ENCODE data around the gene STRAP. TPM values are rescaled to one million over a fixed set of nuclear protein-coding genes. Genes with fewer than 3 reads are reported as not detected.

The STRAP gene
- total RNA-seq, 1 experiment from 2014 or later = 210 TPM

DNA sequence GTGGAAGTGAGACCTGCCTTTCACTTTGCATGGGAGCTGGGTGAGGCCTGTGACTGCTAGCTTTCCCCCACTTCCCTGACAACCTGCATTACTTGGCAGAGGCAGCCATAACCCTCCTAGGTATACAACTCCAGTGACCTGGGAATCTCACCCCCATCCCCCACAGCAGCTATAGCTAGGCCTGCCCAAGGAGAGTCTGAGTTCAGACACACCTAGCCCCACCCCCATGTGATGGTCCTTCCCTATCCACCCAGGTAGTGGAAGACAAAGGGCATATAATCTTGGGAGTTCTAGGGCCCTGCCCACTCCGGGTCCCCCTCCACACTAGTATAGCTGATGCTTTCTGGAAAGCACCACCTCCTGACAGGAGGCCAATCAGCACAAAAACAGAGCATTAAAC lies 6.3 kb upstream of the STRAP start:
- H3K4me1 ChIP-seq (ENCODE audit: insufficient read depth, low read length) = no peaks in the 10 kb centered on the region
- no peak overlapping the region for H3K14ac ChIP-seq (ENCODE audit: insufficient read depth, low read length)
- no peak overlapping the region for H2BK20ac ChIP-seq (ENCODE audit: low read depth, low read length, poor library complexity, severe bottlenecking)
- H3K27me3 ChIP-seq (ENCODE audit: insufficient read depth, low read length) = no peaks in the 10 kb centered on the region; the same call in 1 of the 2 replicates
- H3K79me2 ChIP-seq (ENCODE audit: insufficient read depth, low read length) = no peaks in the 10 kb centered on the region
- H3K4me3 Mint-ChIP-seq = no peak overlapping the region
- H3K18ac ChIP-seq (ENCODE audit: insufficient read length, low read depth, low read length) = no peak overlapping the region
- H2BK120ac ChIP-seq (ENCODE audit: low read depth, low read length, poor library complexity, severe bottlenecking) = no peak overlapping the region
- H3K36me3 Mint-ChIP-seq (ENCODE audit: insufficient read depth in 1 of 3, low read depth in 3 of 3) = peaks cover 0 to 5% (median 4%) of the 10 kb centered on the region in 3 experiments; a peak in 5 of 7 replicates
- no peak overlapping the region for H2BK5ac ChIP-seq (ENCODE audit: insufficient read length, low read length)
- H3K4me2 ChIP-seq (ENCODE audit: insufficient read depth, insufficient read length, low read length) = no peak overlapping the region
- no peaks in the 10 kb centered on the region for H3K23me2 ChIP-seq (ENCODE audit: insufficient read length, low read depth, low read length, poor library complexity, severe bottlenecking)
- peaks cover 17 to 22% of the 10 kb centered on the region in 2 experiments for H3K4me1 Mint-ChIP-seq
- H3K9me3 Mint-ChIP-seq = no peaks in the 10 kb centered on the region
- no peak overlapping the region for H4K8ac ChIP-seq (replicated peaks; ENCODE audit: insufficient read length, low read depth, low read length)
- no peak overlapping the region for H3K27ac ChIP-seq (ENCODE audit: insufficient read length, low read depth, low read length)
- no peak for DNase-seq
- H2AK5ac ChIP-seq (ENCODE audit: insufficient read length, low read length) = no peak overlapping the region
- no peak overlapping the region for H3K9ac ChIP-seq (ENCODE audit: extremely low read depth, insufficient read length, low read length)
- H3K4ac ChIP-seq (ENCODE audit: low read depth, low read length) = no peak overlapping the region
- no peak overlapping the region for H3T11ph ChIP-seq (ENCODE audit: low read length)
- H2AFZ ChIP-seq (ENCODE audit: low read length) = no peak overlapping the region
- no peak overlapping the region for H4K5ac ChIP-seq (ENCODE audit: insufficient read length, low read depth, low read length)
- no peak overlapping the region for H4K91ac ChIP-seq (ENCODE audit: insufficient read length, low read depth, low read length)
- no peak for TF ChIP-seq CTCF (conservative IDR thresholded peaks at IDR 0.05)
- H2BK12ac ChIP-seq (ENCODE audit: insufficient read length, low read depth, low read length) = no peak overlapping the region
- no peak overlapping the region for H2BK15ac ChIP-seq (ENCODE audit: low read depth, low read length)
- no peaks in the 10 kb centered on the region for H3K27me3 Mint-ChIP-seq (ENCODE audit: low read depth)
- H3K23ac ChIP-seq (ENCODE audit: insufficient read length, low read depth, low read length) = no peak overlapping the region
- no peak overlapping the region for H3K56ac ChIP-seq (ENCODE audit: insufficient read length, low read depth, low read length)
- no peaks in the 10 kb centered on the region for H3K79me1 ChIP-seq (ENCODE audit: insufficient read depth, low read depth, low read length, poor library complexity, severe bottlenecking)
- H3K27ac Mint-ChIP-seq = peak overlapping the region in 1 of 3 experiments; percentile 23; a peak in 1 of 7 replicates
- no peaks in the 10 kb centered on the region for H4K20me1 ChIP-seq (ENCODE audit: control insufficient read depth, insufficient read depth, insufficient read length)
- no CpG with 5 or more reads among the region's 1 CpG for WGBS (ENCODE audit: extremely low coverage, insufficient read length, low lambda C conversion rate)
- no peaks in the 10 kb centered on the region for H3K9me3 ChIP-seq (ENCODE audit: control insufficient read depth, low read depth, low read length)
